HCT116 (cell line): ENCODE data around the gene SCN10A. TPM values are rescaled to one million over a fixed set of nuclear protein-coding genes. Genes with fewer than 3 reads are reported as not detected.

ENCODE experiments used
- ATAC-seq: fragments of 200-7000 bp; cut with Tn5 transposase; 2 replicates; pipeline ENCODE4 v1.9.1; 2020; ENCODE audit warnings: mild to moderate bottlenecking, moderate library complexity
- BruUV-seq: library from RNA; stranded (reverse); fragments of 400-500 nt; replicated peaks from 2 replicates; lab custom pipeline; 2021; lab: Mats Ljungman, UMichigan
- CTCF ChIA-PET: fragments of 300-600 bp; sonication (Branson Sonifier 250); formaldehyde crosslinking; loops from one replicate; lab custom pipeline; 2021; ENCODE audit warnings: antibody characterized with exemption; lab: Charles Lee
- POLR2A ChIA-PET: fragments of 300-600, 350-600 bp; sonication (Branson Sonifier 250); formaldehyde crosslinking; loops from one replicate; lab custom pipeline; 2021; ENCODE audit warnings: antibody characterized with exemption; lab: Charles Lee
- RAD21 ChIA-PET, 2 experiments: fragments of 300-600 bp; sonication (Branson Sonifier 250); formaldehyde crosslinking; loops; one replicate each; lab custom pipeline; 2023; ENCODE audit warnings: low total read pairs in 2 of 2; ENCODE audit not compliant: uncharacterized antibody in 2 of 2, unreplicated experiment in 2 of 2, low non-redundant PET in 1 of 2; lab: Charles Lee
- DNase-seq: peaks from one replicate; pipeline ENCODE4 v3.0.0-alpha.2; 2010; ENCODE audit warnings: low read depth, low spot score
- H2AFZ ChIP-seq: fragments of 200-600 bp; shearing (Covaris generic), sonication (generic); 2 replicates; pipeline ENCODE4 v1.6.1; 2017; ENCODE audit warnings: low read depth, mixed run types, mixed read lengths, antibody characterized with exemption, low read length; ENCODE audit not compliant: poor library complexity, severe bottlenecking
- H3K27ac ChIP-seq: 2 replicates; pipeline ENCODE4 v1.5.1; 2012; ENCODE audit warnings: low read depth, low read length
- H3K27me3 ChIP-seq: fragments of 200-600 bp; sonication (generic); 2 replicates; pipeline ENCODE4 v1.6.1; 2016; ENCODE audit warnings: mixed run types, low read length, mixed read lengths; ENCODE audit not compliant: insufficient read depth
- H3K36me3 ChIP-seq, 2 experiments: fragments of 200-500 bp in 1 of 2; fragments of 200-600 bp in 1 of 2; sonication (Bioruptor generic) in 1 of 2; sonication (generic) in 1 of 2; 2 replicates each; pipeline versions ENCODE4 v1.5.1 to v1.6.1; 2014 to 2016; ENCODE audit warnings: low read length in 2 of 2, inconsistent platforms in 1 of 2, mixed read lengths in 1 of 2, mixed run types in 1 of 2; ENCODE audit not compliant: insufficient read depth in 2 of 2, control insufficient read depth in 1 of 2
- H3K4me1 ChIP-seq, 2 experiments: fragments of 200-600 bp in 1 of 2; sonication (generic) in 1 of 2; 2 replicates each; pipeline versions ENCODE4 v1.5.1 to v1.6.1; 2012 to 2017; ENCODE audit warnings: low read length in 2 of 2, inconsistent platforms in 1 of 2, mild to moderate bottlenecking in 1 of 2, mixed read lengths in 1 of 2, mixed run types in 1 of 2, moderate library complexity in 1 of 2; ENCODE audit not compliant: insufficient read depth in 2 of 2, control insufficient read depth in 1 of 2
- H3K4me2 ChIP-seq: fragments of 200-600 bp; sonication (generic); 2 replicates; pipeline ENCODE4 v1.6.1; 2017; ENCODE audit warnings: mixed run types, low read length, mixed read lengths
- H3K4me3 ChIP-seq, 2 experiments: fragments of 200-600 bp in 1 of 2; sonication (generic) in 1 of 2; replicated peaks in 1 of 2; 2 replicates each; pipeline ENCODE4 v1.5.1; 2011 to 2016; ENCODE audit warnings: low read length in 2 of 2, control low read depth in 1 of 2, low read depth in 1 of 2, mild to moderate bottlenecking in 1 of 2, mixed read lengths in 1 of 2, mixed run types in 1 of 2
- H3K79me2 ChIP-seq: fragments of 200-600 bp; sonication (generic); 2 replicates; pipeline ENCODE4 v1.6.1; 2017; ENCODE audit warnings: mild to moderate bottlenecking, mixed run types, low read length, moderate library complexity, mixed read lengths; ENCODE audit not compliant: insufficient read depth
- H3K9ac ChIP-seq: fragments of 200-600 bp; sonication (generic); 2 replicates; pipeline ENCODE4 v1.6.1; 2016; ENCODE audit warnings: low read length, mixed read lengths
- H3K9me2 ChIP-seq: fragments of 200-600 bp; sonication (generic), shearing (Covaris generic); 2 replicates; pipeline ENCODE4 v1.6.1; 2017; ENCODE audit warnings: mixed run types, mild to moderate bottlenecking, moderate library complexity; ENCODE audit not compliant: insufficient read depth
- H3K9me3 ChIP-seq, 2 experiments: fragments of 200-500 bp in 1 of 2; fragments of 200-600 bp in 1 of 2; sonication (Bioruptor generic) in 1 of 2; sonication (generic) in 1 of 2; 2 replicates each; pipeline ENCODE4 v1.6.1; 2014 to 2017; ENCODE audit warnings: low read length in 2 of 2, mixed read lengths in 2 of 2, inconsistent platforms in 1 of 2, low read depth in 1 of 2, mild to moderate bottlenecking in 1 of 2, mixed run types in 1 of 2, moderate library complexity in 1 of 2; ENCODE audit not compliant: control insufficient read depth in 1 of 2, insufficient read depth in 1 of 2
- H4K20me1 ChIP-seq: fragments of 200-600 bp; sonication (generic), shearing (Covaris generic); 2 replicates; pipeline ENCODE4 v1.6.1; 2017; ENCODE audit warnings: mixed run types, mild to moderate bottlenecking, moderate library complexity; ENCODE audit not compliant: insufficient read depth
- CBX3 ChIP-seq: IDR thresholded peaks from 2 replicates; pipeline ENCODE4 v1.6.1; 2012; ENCODE audit warnings: low read depth
- EGR1 ChIP-seq: IDR thresholded peaks from 2 replicates; pipeline ENCODE4 v1.6.1; 2012; ENCODE audit warnings: low read depth
- EZH2 ChIP-seq: fragments of 200-600 bp; sonication (generic); IDR thresholded peaks from 2 replicates; pipeline ENCODE4 v1.6.1; 2017; ENCODE audit warnings: antibody characterized with exemption, mixed run types
- JUND ChIP-seq: IDR thresholded peaks from 2 replicates; pipeline ENCODE4 v1.6.1; 2012
- RAD21 ChIP-seq: IDR thresholded peaks from 2 replicates; pipeline ENCODE4 v1.6.1; 2012; ENCODE audit warnings: low read depth, mild to moderate bottlenecking
- SIN3A ChIP-seq: IDR thresholded peaks from 2 replicates; pipeline ENCODE4 v1.6.1; 2012; ENCODE audit warnings: low read depth
- TCF7L2 ChIP-seq: IDR thresholded peaks from 2 replicates; pipeline ENCODE4 v1.7.0; 2011; ENCODE audit warnings: borderline replicate concordance, inconsistent platforms; ENCODE audit not compliant: insufficient read depth, insufficient read length; ENCODE audit errors: extremely low read depth
- intact Hi-C: fragments of 100-400 bp; cut with micrococcal nuclease; formaldehyde crosslinking; loops from 2 replicates; pipeline ENCODE4 v1.10.0; 2022
- total RNA-seq: library from RNA; stranded (reverse); gene quantifications from one replicate; pipeline ENCODE4 v1.2.1, GENCODE V29; 2021; ENCODE audit not compliant: unreplicated experiment
- TF ChIP-seq, protein P1 (sequence below), 3 experiments: fragments of 200-600 bp in 1 of 3; sonication (generic) in 1 of 3; IDR thresholded peaks in 2 of 3; conservative IDR thresholded peaks in 1 of 3; 2 replicates each; pipeline ENCODE4 v1.5.1; 2012 to 2017; ENCODE audit warnings: low read depth in 2 of 3, low read length in 2 of 3, antibody characterized with exemption in 1 of 3, borderline replicate concordance in 1 of 3, control low read depth in 1 of 3, mild to moderate bottlenecking in 1 of 3, mixed read lengths in 1 of 3, mixed run types in 1 of 3, moderate library complexity in 1 of 3; ENCODE audit not compliant: insufficient read depth in 1 of 3
- TF ChIP-seq, protein P2 (sequence below): IDR thresholded peaks from 2 replicates; pipeline ENCODE4 v1.6.1; 2012

SCN10A gene
- total RNA-seq, 1 experiment from 2014 or later = not detected

DNA sequence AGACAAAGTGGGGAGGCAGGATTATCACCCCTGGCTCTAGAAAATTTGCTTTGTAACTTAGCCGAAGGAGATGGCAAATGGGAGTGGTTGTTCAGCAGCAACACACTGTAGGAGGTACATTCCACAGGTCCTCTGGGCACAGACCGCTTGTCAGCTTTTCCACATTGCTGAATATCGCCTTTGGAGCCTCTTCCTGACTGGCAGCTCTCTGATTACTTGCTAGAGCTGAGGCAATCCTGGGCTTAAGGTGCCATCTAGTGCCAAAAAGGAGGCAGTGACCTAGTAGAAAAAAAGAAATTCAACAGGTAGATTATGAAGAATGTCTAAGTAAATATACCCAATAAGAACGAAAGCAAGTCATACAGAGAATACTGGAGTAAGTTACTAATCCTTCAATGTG, 153.5 kb downstream of the SCN10A start:
- ChIA-PET CTCF (interaction anchor here (0.7 to 3.7 kb wide), 9 partner anchors 12 to 695 kb away, joined by 3 to 40 read pairs (median 5); partner anchors contain the start of gene EXOG), RAD21 (interaction anchor here in 1 of 2 experiments (0.8 to 1.3 kb wide), 2 partner anchors 11 to 141 kb away, joined by 3 to 4 read pairs; no protein-coding TSS in a partner anchor), POLR2A (no interaction called here)
- H3K9me2 ChIP-seq = no peaks in the 10 kb centered on the region
- no peaks in the 10 kb centered on the region for H4K20me1 ChIP-seq
- H2AFZ ChIP-seq = peak overlapping the region; percentile 94
- H3K9ac ChIP-seq = no peak overlapping the region
- no peak overlapping the region for H3K4me3 ChIP-seq
- TF ChIP-seq CBX3 = peak; percentile 89
- TF ChIP-seq, protein P1, sequence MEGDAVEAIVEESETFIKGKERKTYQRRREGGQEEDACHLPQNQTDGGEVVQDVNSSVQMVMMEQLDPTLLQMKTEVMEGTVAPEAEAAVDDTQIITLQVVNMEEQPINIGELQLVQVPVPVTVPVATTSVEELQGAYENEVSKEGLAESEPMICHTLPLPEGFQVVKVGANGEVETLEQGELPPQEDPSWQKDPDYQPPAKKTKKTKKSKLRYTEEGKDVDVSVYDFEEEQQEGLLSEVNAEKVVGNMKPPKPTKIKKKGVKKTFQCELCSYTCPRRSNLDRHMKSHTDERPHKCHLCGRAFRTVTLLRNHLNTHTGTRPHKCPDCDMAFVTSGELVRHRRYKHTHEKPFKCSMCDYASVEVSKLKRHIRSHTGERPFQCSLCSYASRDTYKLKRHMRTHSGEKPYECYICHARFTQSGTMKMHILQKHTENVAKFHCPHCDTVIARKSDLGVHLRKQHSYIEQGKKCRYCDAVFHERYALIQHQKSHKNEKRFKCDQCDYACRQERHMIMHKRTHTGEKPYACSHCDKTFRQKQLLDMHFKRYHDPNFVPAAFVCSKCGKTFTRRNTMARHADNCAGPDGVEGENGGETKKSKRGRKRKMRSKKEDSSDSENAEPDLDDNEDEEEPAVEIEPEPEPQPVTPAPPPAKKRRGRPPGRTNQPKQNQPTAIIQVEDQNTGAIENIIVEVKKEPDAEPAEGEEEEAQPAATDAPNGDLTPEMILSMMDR (IDR thresholded peaks at IDR 0.05 in 2 of 3, conservative IDR thresholded peaks at IDR 0.05 in 1 of 3; ENCODE audit: borderline replicate concordance in 1 of 3, insufficient read depth in 1 of 3, low read depth in 2 of 3, low read length in 2 of 3) = peak; percentile 68 to 83 (median 74)
- TF ChIP-seq SIN3A = no peak
- TF ChIP-seq RAD21 = peak; percentile 92
- no peaks in the 10 kb centered on the region for H3K36me3 ChIP-seq
- intact Hi-C loops = loop anchor here (1.0 to 5.0 kb wide), 4 partner anchors 142 to 680 kb away; partner anchors contain the start of gene EXOG
- no peaks in the 10 kb centered on the region for H3K27me3 ChIP-seq
- H3K79me2 ChIP-seq = no peaks in the 10 kb centered on the region
- 0 out of 4 replicates have a peak, but pooled peaks cover 0 to 3% of the 10 kb centered on the region in 2 experiments for H3K9me3 ChIP-seq
- H3K4me2 ChIP-seq = 0 out of 2 replicates have a peak overlapping the region, but pooled peaks have one; percentile 5
- ATAC-seq = peak; percentile 97
- H3K27ac ChIP-seq = no peak overlapping the region
- BruUV-seq = no TSS peak
- H3K4me1 ChIP-seq = 0 out of 4 replicates have a peak, but pooled peaks cover 0 to 2% of the 10 kb centered on the region in 2 experiments
- peak; percentile 62 for DNase-seq

- DNase-seq (no peak), ATAC-seq (no peak)
- TF ChIP-seq EZH2 = no peak
- no peak for TF ChIP-seq TCF7L2
- TF ChIP-seq, protein P2, sequence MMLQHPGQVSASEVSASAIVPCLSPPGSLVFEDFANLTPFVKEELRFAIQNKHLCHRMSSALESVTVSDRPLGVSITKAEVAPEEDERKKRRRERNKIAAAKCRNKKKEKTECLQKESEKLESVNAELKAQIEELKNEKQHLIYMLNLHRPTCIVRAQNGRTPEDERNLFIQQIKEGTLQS = no peak
- no peak for TF ChIP-seq JUND
- no peak for TF ChIP-seq EGR1
- TF ChIP-seq SIN3A = no peak
- H4K20me1 ChIP-seq = no peaks in the 10 kb centered on the region
- H3K27me3 ChIP-seq = no peaks in the 10 kb centered on the region
- H3K36me3 ChIP-seq = no peaks in the 10 kb centered on the region
- intact Hi-C loops = loop anchor here (10.0 kb wide), 1 partner anchor 804 kb away; no protein-coding TSS in a partner anchor
- no peaks in the 10 kb centered on the region for H3K79me2 ChIP-seq
- H3K4me1 ChIP-seq = peaks cover 0 to 8% of the 10 kb centered on the region in 2 experiments; a peak in 1 of 4 replicates
- H2AFZ ChIP-seq = no peak overlapping the region
- no peak overlapping the region for H3K4me2 ChIP-seq
- CTCF ChIA-PET = interaction anchor here (0.8 kb wide), 1 partner anchor 11 kb away, joined by 3 read pairs; no protein-coding TSS in a partner anchor
- BruUV-seq = no TSS peak
- POLR2A ChIA-PET = no interaction called here
- H3K27ac ChIP-seq = no peak overlapping the region
- H3K4me3 ChIP-seq = no peak overlapping the region
- no peak overlapping the region for H3K9ac ChIP-seq
- RAD21 ChIA-PET = no interaction called here
- no peaks in the 10 kb centered on the region for H3K9me2 ChIP-seq
- H3K9me3 ChIP-seq = 0 out of 4 replicates have a peak, but pooled peaks cover 0 to 3% of the 10 kb centered on the region in 2 experiments
These were observed 157.2 kb downstream of the SCN10A start for GRCh38 chr3:38658841-38659240.
